AG10803 (cell line): ENCODE data around the gene TNRC18.
"Not testable (repeated sequence)": the region's sequence is repeated elsewhere in the genome, so short reads cannot be mapped to it uniquely, and the experiment has no call there.

Experiments used
- DNase-seq: peaks from one replicate; pipeline ENCODE4 v3.0.0; 2010; ENCODE audit warnings: low read depth
- H3K4me3 ChIP-seq: 2 replicates; pipeline ENCODE4 v1.5.1; 2011; ENCODE audit warnings: mild to moderate bottlenecking, low read length, control low read depth
- TF ChIP-seq, protein P1 (sequence below): conservative IDR thresholded peaks from 2 replicates; pipeline ENCODE4 v1.5.1; 2011; ENCODE audit warnings: mild to moderate bottlenecking, low read length, control low read depth, inconsistent platforms

TNRC18 gene

DNA sequence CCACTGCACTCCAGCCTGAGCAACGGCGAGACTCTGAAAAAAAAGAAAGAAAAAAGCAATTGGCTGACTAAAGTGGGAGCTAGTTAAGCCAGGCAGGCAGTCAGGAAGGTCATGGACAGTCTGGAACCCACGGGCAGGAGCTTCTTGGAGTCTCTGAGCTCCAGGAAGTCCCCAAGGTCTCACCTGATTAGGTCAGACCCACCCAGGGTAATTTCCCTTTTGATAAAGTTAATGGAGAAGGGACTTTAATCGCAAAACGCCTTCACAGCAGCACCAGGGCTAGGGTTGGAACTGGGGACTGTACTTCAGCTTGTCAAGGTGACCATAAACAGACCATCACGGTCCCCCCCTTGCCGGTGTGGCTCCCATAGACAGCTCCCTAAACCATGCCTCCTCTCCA is 134.3 kb downstream of the TNRC18 start:
- TF ChIP-seq, protein P1, sequence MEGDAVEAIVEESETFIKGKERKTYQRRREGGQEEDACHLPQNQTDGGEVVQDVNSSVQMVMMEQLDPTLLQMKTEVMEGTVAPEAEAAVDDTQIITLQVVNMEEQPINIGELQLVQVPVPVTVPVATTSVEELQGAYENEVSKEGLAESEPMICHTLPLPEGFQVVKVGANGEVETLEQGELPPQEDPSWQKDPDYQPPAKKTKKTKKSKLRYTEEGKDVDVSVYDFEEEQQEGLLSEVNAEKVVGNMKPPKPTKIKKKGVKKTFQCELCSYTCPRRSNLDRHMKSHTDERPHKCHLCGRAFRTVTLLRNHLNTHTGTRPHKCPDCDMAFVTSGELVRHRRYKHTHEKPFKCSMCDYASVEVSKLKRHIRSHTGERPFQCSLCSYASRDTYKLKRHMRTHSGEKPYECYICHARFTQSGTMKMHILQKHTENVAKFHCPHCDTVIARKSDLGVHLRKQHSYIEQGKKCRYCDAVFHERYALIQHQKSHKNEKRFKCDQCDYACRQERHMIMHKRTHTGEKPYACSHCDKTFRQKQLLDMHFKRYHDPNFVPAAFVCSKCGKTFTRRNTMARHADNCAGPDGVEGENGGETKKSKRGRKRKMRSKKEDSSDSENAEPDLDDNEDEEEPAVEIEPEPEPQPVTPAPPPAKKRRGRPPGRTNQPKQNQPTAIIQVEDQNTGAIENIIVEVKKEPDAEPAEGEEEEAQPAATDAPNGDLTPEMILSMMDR: no peak
- no peak for DNase-seq
- no peak overlapping the region for H3K4me3 ChIP-seq

DNA sequence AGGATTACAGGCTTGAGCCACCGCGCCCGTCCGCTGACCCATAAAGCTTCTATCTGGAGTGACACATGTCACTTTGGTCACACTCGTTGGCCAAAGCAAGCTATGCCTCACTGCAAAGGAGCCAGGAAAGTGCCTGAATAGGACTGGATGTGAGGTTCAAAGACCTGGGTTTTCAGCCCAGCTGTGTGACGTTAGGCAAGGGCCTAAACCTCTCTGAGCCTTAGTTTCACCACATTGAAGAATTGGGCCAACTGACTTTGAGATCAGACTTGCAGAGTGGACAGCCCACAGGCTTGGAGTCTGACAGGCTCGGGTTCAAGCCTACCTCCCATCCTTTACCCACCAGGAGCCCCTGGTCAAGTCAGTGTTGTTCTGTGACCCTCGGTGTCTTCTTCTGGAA is 135.1 kb downstream of the TNRC18 start:
- DNase-seq, H3K4me3 ChIP-seq: not testable (repeated sequence)

DNA sequence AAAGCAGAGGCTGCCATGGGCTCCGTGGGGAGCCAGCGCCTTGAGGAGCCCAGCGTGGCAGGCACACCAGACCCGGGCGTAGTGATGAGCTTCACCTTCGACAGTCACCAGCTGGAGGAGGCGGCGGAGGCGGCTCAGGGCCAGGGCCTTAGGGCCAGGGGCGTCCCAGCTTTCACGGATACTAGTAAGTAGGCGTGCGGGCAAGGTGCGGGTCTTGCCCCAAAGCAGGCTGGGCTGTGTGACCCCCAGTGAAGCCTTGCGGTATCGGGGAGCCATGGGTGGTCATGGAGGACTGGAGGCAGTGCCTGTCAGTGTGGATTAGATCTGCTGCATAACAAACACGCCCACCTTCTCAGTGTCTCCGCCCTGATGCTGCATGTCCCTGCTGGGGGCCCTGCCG is 135.8 kb downstream of the TNRC18 start:
- H3K4me3 ChIP-seq: no peak overlapping the region
- DNase-seq: no peak
- TF ChIP-seq, protein P1: no peak

DNA sequence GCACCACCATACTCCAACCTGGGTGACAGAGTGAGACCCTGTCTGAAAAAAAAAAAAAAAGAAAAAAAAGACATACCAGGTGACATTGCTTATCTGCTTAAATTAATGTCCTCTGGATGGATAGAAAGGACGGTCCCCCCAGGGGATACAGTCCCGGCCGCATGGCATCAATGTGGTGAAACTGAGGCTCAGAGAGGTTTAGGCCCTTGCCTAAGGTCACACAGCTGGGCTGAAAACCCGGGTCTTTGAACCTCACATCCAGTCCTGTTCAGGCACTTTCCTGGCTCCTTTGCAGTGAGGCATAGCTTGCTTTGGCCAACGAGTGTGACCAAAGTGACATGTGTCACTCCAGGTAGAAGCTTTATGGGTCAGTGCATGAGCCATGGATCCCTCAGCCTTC is 136.3 kb downstream of the TNRC18 start:
- H3K4me3 ChIP-seq, DNase-seq: not testable (repeated sequence)

DNA sequence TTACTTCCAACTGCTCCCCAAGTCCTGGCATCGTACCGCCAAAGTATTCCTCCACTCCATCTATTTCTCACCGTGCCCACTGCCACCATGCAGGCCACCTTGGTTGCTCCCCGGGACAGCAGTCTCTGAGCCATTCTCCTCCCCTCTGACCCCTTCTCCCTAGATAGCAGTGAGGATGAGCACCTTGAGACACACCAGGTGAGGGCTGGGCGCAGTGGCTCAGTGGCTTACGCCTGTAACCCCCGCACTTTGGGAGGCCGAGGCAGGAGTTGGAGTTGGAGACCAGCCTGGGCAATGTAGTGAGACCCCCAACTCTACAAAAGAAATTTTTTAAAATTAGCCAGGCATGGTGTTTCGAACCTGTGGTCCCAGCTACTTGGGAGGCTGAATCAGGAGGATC is 136.7 kb downstream of the TNRC18 start:
- H3K4me3 ChIP-seq: no peak overlapping the region
- TF ChIP-seq, protein P1: no peak
- DNase-seq: no peak

DNA sequence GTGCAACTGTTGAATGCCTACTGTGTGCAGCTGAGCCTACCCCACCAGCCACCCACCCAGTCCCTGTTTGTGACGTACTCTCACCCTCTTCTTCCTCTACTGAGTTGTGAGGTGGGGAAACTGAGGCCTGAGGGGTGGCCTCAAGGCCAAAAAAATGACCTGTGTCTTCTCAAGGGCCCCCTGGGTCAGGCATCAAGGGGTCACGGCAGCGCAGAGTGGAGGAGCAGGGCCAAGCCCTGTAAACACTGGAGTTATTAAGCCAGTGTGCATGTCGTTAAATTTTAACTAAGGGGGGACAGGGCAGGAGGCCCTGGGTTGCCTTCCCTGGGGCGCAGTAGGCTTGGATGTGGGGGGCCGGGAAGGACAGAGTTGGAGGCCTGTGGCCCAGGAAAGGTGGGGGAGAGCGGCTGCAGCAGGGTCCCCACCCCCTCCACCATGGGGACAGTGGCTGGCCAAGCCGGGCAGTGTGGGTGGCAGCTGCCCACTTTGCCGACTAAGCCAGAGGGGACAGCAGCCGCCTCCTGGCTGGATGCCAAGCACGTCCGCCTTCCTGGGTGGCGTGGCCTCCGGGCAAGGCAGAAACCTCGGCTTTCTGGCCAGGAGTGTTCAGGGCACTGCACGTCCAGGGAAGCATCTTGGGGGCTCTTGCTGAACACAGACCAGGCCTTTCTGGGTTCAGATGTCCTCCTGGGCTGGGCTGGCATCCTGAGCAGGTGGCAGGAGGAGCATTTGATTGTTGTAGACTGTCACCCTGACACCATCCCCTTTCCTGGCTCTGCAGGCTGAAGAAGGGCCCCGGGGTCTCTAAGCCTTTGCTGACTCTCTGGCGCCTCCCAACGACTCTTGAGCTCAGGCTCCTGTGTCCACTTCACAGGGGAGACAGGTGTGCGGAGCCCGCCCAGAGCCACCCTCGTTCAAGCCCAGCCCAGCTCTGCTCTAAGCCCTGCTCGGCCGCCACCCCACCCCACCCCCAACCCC is 139.0 kb downstream of the TNRC18 start:
- H3K4me3 ChIP-seq: no peak overlapping the region
- DNase-seq: no peak

DNA sequence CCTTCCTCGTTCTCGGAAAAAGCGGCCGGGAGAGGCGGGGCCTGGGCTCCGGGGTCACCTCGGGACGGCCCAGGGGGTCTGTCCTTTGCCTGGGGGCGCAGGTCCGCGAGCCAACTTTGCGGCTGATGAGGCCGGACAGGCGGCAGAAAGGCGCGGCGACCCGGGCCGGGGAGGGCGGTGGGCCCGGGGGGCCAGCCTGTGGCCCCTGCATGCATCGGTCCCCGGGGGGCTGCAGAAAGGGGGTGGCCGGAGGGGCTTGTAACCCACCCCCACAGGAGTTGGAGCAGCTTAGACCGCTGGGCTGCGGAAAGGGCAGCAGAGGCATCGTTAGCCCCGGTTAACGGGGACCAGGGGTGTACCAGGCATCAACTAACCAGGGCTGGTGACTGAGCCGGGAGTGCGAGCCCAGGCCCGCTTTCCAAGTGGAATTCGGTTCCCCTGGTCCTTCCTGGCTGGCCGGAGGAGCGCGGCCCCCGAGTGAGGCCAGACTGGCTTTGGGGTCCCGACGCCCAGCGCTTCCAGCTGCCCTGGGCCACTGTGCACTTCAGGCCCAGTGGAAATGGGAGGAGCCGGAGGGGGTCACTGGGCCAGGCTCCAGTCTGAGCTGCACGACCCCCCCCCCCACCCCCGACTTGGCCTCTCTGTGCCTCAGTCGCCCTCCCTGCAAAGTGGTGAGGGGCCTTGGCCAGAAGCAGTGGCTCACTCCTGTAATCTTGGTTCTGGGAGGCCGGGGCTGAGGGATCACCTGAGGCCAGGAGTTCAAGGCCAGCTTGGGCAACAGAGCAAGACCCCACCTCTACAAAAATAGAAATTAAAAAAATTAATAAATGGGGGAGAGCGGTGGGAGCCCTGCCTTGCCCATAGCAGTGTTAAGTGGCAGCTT is 140.0 kb downstream of the TNRC18 start:
- no peak for DNase-seq
- peak overlapping the region; percentile 31 for H3K4me3 ChIP-seq
- TF ChIP-seq, protein P1: no peak

More for the DNA sequence above, 139.0 kb downstream of the TNRC18 start:
- TF ChIP-seq, protein P1: peak; percentile 8
